Upper lobe of left lung (tissue), 4 donors: ENCODE data around the gene SUCO.

Experiments used
- EP300 ChIP-seq, 4 donors: sonication (generic); formaldehyde crosslinking; IDR thresholded peaks; one replicate each; pipeline ENCODE4 v1.5.1; 2017; ENCODE audit warnings: antibody characterized with exemption in 4 of 4, control low read depth in 2 of 4
- POLR2A ChIP-seq, 4 donors: fragments of 450-650 bp; IDR thresholded peaks; one replicate each; pipeline ENCODE4 v1.5.1; 2016 to 2017; ENCODE audit warnings: antibody characterized with exemption in 4 of 4, mild to moderate bottlenecking in 2 of 4
- POLR2AphosphoS5 ChIP-seq, 2 donors: sonication (generic); formaldehyde crosslinking; IDR thresholded peaks; one replicate each; pipeline ENCODE4 v1.5.1; 2017; ENCODE audit warnings: antibody characterized with exemption in 2 of 2
- TF ChIP-seq, protein P1 (sequence below), 6 experiments: fragments of 450-650 bp in 4 of 6; fragments of 200-600 bp in 2 of 6; sonication (generic) in 2 of 6; IDR thresholded peaks; one replicate each; pipeline ENCODE4 v1.5.1; 2016 to 2019; ENCODE audit warnings: antibody characterized with exemption in 6 of 6

GRCh38 chr1:172494166-172494565 lies 38.8 kb upstream of the SUCO start:
- no peak for TF ChIP-seq POLR2A (IDR thresholded peaks at IDR 0.05)
- TF ChIP-seq, protein P1, sequence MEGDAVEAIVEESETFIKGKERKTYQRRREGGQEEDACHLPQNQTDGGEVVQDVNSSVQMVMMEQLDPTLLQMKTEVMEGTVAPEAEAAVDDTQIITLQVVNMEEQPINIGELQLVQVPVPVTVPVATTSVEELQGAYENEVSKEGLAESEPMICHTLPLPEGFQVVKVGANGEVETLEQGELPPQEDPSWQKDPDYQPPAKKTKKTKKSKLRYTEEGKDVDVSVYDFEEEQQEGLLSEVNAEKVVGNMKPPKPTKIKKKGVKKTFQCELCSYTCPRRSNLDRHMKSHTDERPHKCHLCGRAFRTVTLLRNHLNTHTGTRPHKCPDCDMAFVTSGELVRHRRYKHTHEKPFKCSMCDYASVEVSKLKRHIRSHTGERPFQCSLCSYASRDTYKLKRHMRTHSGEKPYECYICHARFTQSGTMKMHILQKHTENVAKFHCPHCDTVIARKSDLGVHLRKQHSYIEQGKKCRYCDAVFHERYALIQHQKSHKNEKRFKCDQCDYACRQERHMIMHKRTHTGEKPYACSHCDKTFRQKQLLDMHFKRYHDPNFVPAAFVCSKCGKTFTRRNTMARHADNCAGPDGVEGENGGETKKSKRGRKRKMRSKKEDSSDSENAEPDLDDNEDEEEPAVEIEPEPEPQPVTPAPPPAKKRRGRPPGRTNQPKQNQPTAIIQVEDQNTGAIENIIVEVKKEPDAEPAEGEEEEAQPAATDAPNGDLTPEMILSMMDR (IDR thresholded peaks at IDR 0.05): no peak
- no peak for TF ChIP-seq EP300 (IDR thresholded peaks at IDR 0.05)
- no peak for TF ChIP-seq POLR2AphosphoS5 (IDR thresholded peaks at IDR 0.05)
